ENCODE results near the gene NAT10. TPM values are rescaled to one million over a fixed set of nuclear protein-coding genes. Genes with fewer than 3 reads are reported as not detected.

NAT10 gene
- total RNA-seq, 1 donor from 2014 or later, result 35.3 TPM

GRCh38 chr11:34151166-34151565, 45.7 kb downstream of the NAT10 start:
- no peak for TF ChIP-seq CTCF (IDR thresholded peaks at IDR 0.05; ENCODE audit: partially characterized antibody, unreplicated experiment)
- H3K9me3 Mint-ChIP-seq (ENCODE audit: unreplicated experiment), result peaks cover 11% of the 10 kb centered on the region
- peaks cover 20% of the 10 kb centered on the region for H3K4me1 Mint-ChIP-seq (ENCODE audit: low read depth, unreplicated experiment)
- H3K27me3 Mint-ChIP-seq (ENCODE audit: unreplicated experiment), result peaks cover 5% of the 10 kb centered on the region
- H3K4me3 Mint-ChIP-seq (ENCODE audit: unreplicated experiment), result no peak overlapping the region
- no peak overlapping the region for H3K27ac Mint-ChIP-seq (ENCODE audit: unreplicated experiment)
- DNase-seq, result no peak
- no peaks in the 10 kb centered on the region for H3K36me3 Mint-ChIP-seq (ENCODE audit: unreplicated experiment)

- H3K36me3 Mint-ChIP-seq (ENCODE audit: unreplicated experiment), result no peaks in the 10 kb centered on the region
- H3K4me1 Mint-ChIP-seq (ENCODE audit: low read depth, unreplicated experiment), result peaks cover 20% of the 10 kb centered on the region
- no peak for TF ChIP-seq CTCF (IDR thresholded peaks at IDR 0.05; ENCODE audit: partially characterized antibody, unreplicated experiment)
- no peak overlapping the region for H3K4me3 Mint-ChIP-seq (ENCODE audit: unreplicated experiment)
- DNase-seq, result no peak
- H3K27me3 Mint-ChIP-seq (ENCODE audit: unreplicated experiment), result peaks cover 5% of the 10 kb centered on the region
- peaks cover 13% of the 10 kb centered on the region for H3K9me3 Mint-ChIP-seq (ENCODE audit: unreplicated experiment)
- no peak overlapping the region for H3K27ac Mint-ChIP-seq (ENCODE audit: unreplicated experiment)
Observed at GRCh38 chr11:34151916-34152845, 46.8 kb downstream of the NAT10 start.

- Mint-ChIP-seq H3K4me1 (ENCODE audit: low read depth, unreplicated experiment) (peaks cover 8% of the 10 kb centered on the region), H3K27ac (ENCODE audit: unreplicated experiment) (no peak overlapping the region), H3K4me3 (ENCODE audit: unreplicated experiment) (no peak overlapping the region), H3K27me3 (ENCODE audit: unreplicated experiment) (peaks cover 9% of the 10 kb centered on the region), H3K9me3 (ENCODE audit: unreplicated experiment) (peaks cover 7% of the 10 kb centered on the region), H3K36me3 (ENCODE audit: unreplicated experiment) (no peaks in the 10 kb centered on the region)
- TF ChIP-seq CTCF (IDR thresholded peaks at IDR 0.05; ENCODE audit: partially characterized antibody, unreplicated experiment), result no peak
- DNase-seq, result no peak
Observed at GRCh38 chr11:34154059-34154875, 48.8 kb downstream of the NAT10 start.

- TF ChIP-seq CTCF (IDR thresholded peaks at IDR 0.05; ENCODE audit: partially characterized antibody, unreplicated experiment), result no peak
- Mint-ChIP-seq H3K9me3 (ENCODE audit: unreplicated experiment) (peaks cover 6% of the 10 kb centered on the region), H3K4me1 (ENCODE audit: low read depth, unreplicated experiment) (peaks cover 8% of the 10 kb centered on the region), H3K27ac (ENCODE audit: unreplicated experiment) (no peak overlapping the region), H3K36me3 (ENCODE audit: unreplicated experiment) (no peaks in the 10 kb centered on the region), H3K27me3 (ENCODE audit: unreplicated experiment) (peaks cover 11% of the 10 kb centered on the region), H3K4me3 (ENCODE audit: unreplicated experiment) (no peak overlapping the region)
- no peak for DNase-seq
Observed at GRCh38 chr11:34155057-34155756, 49.8 kb downstream of the NAT10 start.
